NB4 (cell line): Measurements from ENCODE around the gene PIP.

Experiments
- MYC ChIP-seq: IDR thresholded peaks from 2 replicates; pipeline ENCODE4 v1.6.1; 2011; ENCODE audit warnings: low read depth, low read length
- POLR2A ChIP-seq: IDR thresholded peaks from 2 replicates; pipeline ENCODE4 v1.6.1; 2011; ENCODE audit warnings: mild to moderate bottlenecking; ENCODE audit not compliant: insufficient read length; ENCODE audit errors: extremely low read depth
- TF ChIP-seq, protein P1 (sequence below): IDR thresholded peaks from one replicate; pipeline ENCODE4 v1.5.1; 2012; ENCODE audit warnings: low read depth, low read length
- TF ChIP-seq, protein P2 (sequence below): IDR thresholded peaks from 2 replicates; pipeline ENCODE4 v1.6.1; 2011; ENCODE audit warnings: low read depth, low read length

DNA sequence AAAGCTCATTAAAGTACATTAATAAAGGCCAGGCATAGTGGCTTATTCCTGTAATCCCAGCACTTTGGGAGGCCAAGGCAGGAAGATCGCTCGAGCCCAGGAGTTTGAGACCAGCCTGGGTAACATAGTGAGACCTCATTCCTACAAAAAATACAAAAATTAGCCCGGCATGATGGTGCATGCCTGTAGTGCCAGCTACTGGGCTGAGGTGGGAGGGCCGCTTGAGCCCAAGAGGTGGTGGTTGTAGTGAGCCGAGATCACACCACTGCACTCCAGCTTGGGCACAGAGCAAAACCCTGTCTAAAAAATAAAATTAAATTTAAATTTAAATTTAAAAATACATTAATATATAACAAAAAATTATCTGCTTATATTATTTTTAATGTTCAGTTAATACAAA is 44.3 kb downstream of the PIP start:
- TF ChIP-seq, protein P1, sequence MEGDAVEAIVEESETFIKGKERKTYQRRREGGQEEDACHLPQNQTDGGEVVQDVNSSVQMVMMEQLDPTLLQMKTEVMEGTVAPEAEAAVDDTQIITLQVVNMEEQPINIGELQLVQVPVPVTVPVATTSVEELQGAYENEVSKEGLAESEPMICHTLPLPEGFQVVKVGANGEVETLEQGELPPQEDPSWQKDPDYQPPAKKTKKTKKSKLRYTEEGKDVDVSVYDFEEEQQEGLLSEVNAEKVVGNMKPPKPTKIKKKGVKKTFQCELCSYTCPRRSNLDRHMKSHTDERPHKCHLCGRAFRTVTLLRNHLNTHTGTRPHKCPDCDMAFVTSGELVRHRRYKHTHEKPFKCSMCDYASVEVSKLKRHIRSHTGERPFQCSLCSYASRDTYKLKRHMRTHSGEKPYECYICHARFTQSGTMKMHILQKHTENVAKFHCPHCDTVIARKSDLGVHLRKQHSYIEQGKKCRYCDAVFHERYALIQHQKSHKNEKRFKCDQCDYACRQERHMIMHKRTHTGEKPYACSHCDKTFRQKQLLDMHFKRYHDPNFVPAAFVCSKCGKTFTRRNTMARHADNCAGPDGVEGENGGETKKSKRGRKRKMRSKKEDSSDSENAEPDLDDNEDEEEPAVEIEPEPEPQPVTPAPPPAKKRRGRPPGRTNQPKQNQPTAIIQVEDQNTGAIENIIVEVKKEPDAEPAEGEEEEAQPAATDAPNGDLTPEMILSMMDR = no peak
- TF ChIP-seq MYC = no peak
- TF ChIP-seq POLR2A = no peak
- TF ChIP-seq, protein P2, sequence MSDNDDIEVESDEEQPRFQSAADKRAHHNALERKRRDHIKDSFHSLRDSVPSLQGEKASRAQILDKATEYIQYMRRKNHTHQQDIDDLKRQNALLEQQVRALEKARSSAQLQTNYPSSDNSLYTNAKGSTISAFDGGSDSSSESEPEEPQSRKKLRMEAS = no peak
